Effector memory CD4-positive, alpha-beta T cell (primary cell): ENCODE results near the gene PDGFRA.
"Not testable (repeated sequence)": the region's sequence is repeated elsewhere in the genome, so short reads cannot be mapped to it uniquely, and the experiment has no call there.

Experiments used
- DNase-seq, 3 donors: peaks; one replicate each; pipeline ENCODE4 v3.0.0-alpha.2; 2020
- H3K27ac ChIP-seq: 2 replicates; pipeline ENCODE4 v1.7.0; 2013; ENCODE audit warnings: mild to moderate bottlenecking, low read length, moderate library complexity; ENCODE audit not compliant: insufficient read depth, poor library complexity, severe bottlenecking
- H3K27me3 ChIP-seq: replicated peaks from 2 replicates; pipeline ENCODE4 v1.7.0; 2013; ENCODE audit warnings: mild to moderate bottlenecking, low read length; ENCODE audit not compliant: insufficient read depth, control insufficient read depth, poor library complexity, severe bottlenecking
- H3K36me3 ChIP-seq: 2 replicates; pipeline ENCODE4 v1.7.0; 2013; ENCODE audit warnings: mild to moderate bottlenecking, low read length, moderate library complexity; ENCODE audit not compliant: control insufficient read depth, insufficient read depth
- H3K4me1 ChIP-seq: 2 replicates; pipeline ENCODE4 v1.7.0; 2013; ENCODE audit warnings: low read length, mild to moderate bottlenecking; ENCODE audit not compliant: control insufficient read depth, insufficient read depth, poor library complexity, severe bottlenecking
- H3K4me3 ChIP-seq: 2 replicates; pipeline ENCODE4 v1.7.0; 2013; ENCODE audit warnings: low read length, low read depth, mild to moderate bottlenecking; ENCODE audit not compliant: insufficient read depth, poor library complexity, severe bottlenecking
- H3K9me3 ChIP-seq: 2 replicates; pipeline ENCODE4 v1.7.0; 2013; ENCODE audit warnings: mild to moderate bottlenecking, low read length, moderate library complexity; ENCODE audit not compliant: control insufficient read depth

The PDGFRA gene

GRCh38 chr4:54233697-54234496 lies 4.8 kb downstream of the PDGFRA start:
- H3K9me3 ChIP-seq = no peaks in the 10 kb centered on the region
- H3K36me3 ChIP-seq = no peaks in the 10 kb centered on the region
- peak overlapping the region; percentile 59 for H3K4me3 ChIP-seq
- no peak overlapping the region for H3K27ac ChIP-seq
- peaks cover 18% of the 10 kb centered on the region for H3K4me1 ChIP-seq
- peaks cover 38% of the 10 kb centered on the region for H3K27me3 ChIP-seq
- DNase-seq = peak; percentile 31 to 54 (median 43)

GRCh38 chr4:54234497-54235205 lies 5.6 kb downstream of the PDGFRA start:
- no peak for DNase-seq
- Histone ChIP-seq H3K36me3 (no peaks in the 10 kb centered on the region), H3K4me3 (no peak overlapping the region), H3K27me3 (peaks cover 30% of the 10 kb centered on the region), H3K9me3 (no peaks in the 10 kb centered on the region), H3K27ac (no peak overlapping the region), H3K4me1 (peaks cover 18% of the 10 kb centered on the region)

GRCh38 chr4:54236316-54236715 lies 7.2 kb downstream of the PDGFRA start:
- H3K9me3 ChIP-seq, DNase-seq, H3K27ac ChIP-seq, H3K4me3 ChIP-seq, H3K36me3 ChIP-seq: not testable (repeated sequence)
- H3K27me3 ChIP-seq = peaks cover 14% of the 10 kb centered on the region
- H3K4me1 ChIP-seq = peaks cover 16% of the 10 kb centered on the region

GRCh38 chr4:54237770-54238169 lies 8.7 kb downstream of the PDGFRA start:
- Histone ChIP-seq H3K36me3 (no peaks in the 10 kb centered on the region), H3K27ac (no peak overlapping the region), H3K4me3 (no peak overlapping the region), H3K27me3 (peaks cover 3% of the 10 kb centered on the region), H3K9me3 (no peaks in the 10 kb centered on the region), H3K4me1 (peaks cover 6% of the 10 kb centered on the region)
- DNase-seq = no peak

- no peaks in the 10 kb centered on the region for H3K9me3 ChIP-seq
- no peaks in the 10 kb centered on the region for H3K36me3 ChIP-seq
- H3K4me1 ChIP-seq = peaks cover 6% of the 10 kb centered on the region
- no peaks in the 10 kb centered on the region for H3K27me3 ChIP-seq
- no peak overlapping the region for H3K27ac ChIP-seq
- DNase-seq = no peak
- no peak overlapping the region for H3K4me3 ChIP-seq
Measured at GRCh38 chr4:54238389-54238788, 9.3 kb downstream of the PDGFRA start.

GRCh38 chr4:54241268-54241823 lies 12.3 kb downstream of the PDGFRA start:
- DNase-seq, H3K36me3 ChIP-seq, H3K4me1 ChIP-seq: not testable (repeated sequence)

GRCh38 chr4:54243541-54243940 lies 14.4 kb downstream of the PDGFRA start:
- not testable (repeated sequence) for H3K36me3 ChIP-seq, H3K4me3 ChIP-seq, H3K27me3 ChIP-seq, DNase-seq, H3K9me3 ChIP-seq, H3K4me1 ChIP-seq, H3K27ac ChIP-seq

More at GRCh38 chr4:54241268-54241823, 12.3 kb downstream of the PDGFRA start:
- not testable (repeated sequence) for H3K4me3 ChIP-seq, H3K9me3 ChIP-seq, H3K27ac ChIP-seq, H3K27me3 ChIP-seq

GRCh38 chr4:54252312-54252711 lies 23.2 kb downstream of the PDGFRA start:
- DNase-seq, H3K4me1 ChIP-seq, H3K9me3 ChIP-seq, H3K27ac ChIP-seq, H3K4me3 ChIP-seq, H3K36me3 ChIP-seq, H3K27me3 ChIP-seq: not testable (repeated sequence)

GRCh38 chr4:54254116-54254914 lies 25.2 kb downstream of the PDGFRA start:
- DNase-seq = no peak
- Histone ChIP-seq H3K4me3 (no peak overlapping the region), H3K4me1 (no peaks in the 10 kb centered on the region), H3K9me3 (no peaks in the 10 kb centered on the region), H3K36me3 (no peaks in the 10 kb centered on the region), H3K27me3 (no peaks in the 10 kb centered on the region), H3K27ac (no peak overlapping the region)
